HT1080 (cell line): ENCODE results near the gene STEAP3. TPM values are rescaled to one million over a fixed set of nuclear protein-coding genes. Genes with fewer than 3 reads are reported as not detected.
A peak's percentile ranks its signal among the peaks of the same experiment; 100 is the strongest.

Source experiments
- DNase-seq: peaks from one replicate; pipeline ENCODE4 v3.0.0-alpha.2; 2015; ENCODE audit warnings: low read depth
- polyA plus RNA-seq, 2 experiments: library from polyadenylated mRNA; depleted of rRNA; stranded (reverse); fragments of >200 nt; gene quantifications; 2 replicates each; pipeline ENCODE4 v1.2.3, GENCODE V29; 2015
- total RNA-seq: library from RNA; depleted of rRNA; stranded (reverse); fragments of >200 nt; shearing (Covaris generic); gene quantifications from 2 replicates; pipeline ENCODE4 v1.2.3, GENCODE V29; 2014; rRNA removed

The STEAP3 gene
- 67.8 and 87.6 TPM in 2 replicates for total RNA-seq
- polyA plus RNA-seq (2015; cell fraction: cytosol; rRNA removed) = 84.9 and 98.3 TPM in 2 replicates
- polyA plus RNA-seq (2015; cell fraction: nucleus; rRNA removed) = 193 and 197 TPM in 2 replicates

- peak; percentile 86 for DNase-seq
Measured at GRCh38 chr2:119223521-119224390, at the start of gene STEAP3. STEAP3 (plus strand) TSS chr2:119223834; CDS start chr2:119231013, 7,179 bp downstream.

- no peak for DNase-seq
Measured at GRCh38 chr2:119174216-119174992, 49.2 kb upstream of the STEAP3 start.

GRCh38 chr2:119174993-119175347, 48.7 kb upstream of the STEAP3 start:
- DNase-seq = no peak

- DNase-seq = no peak
Measured at GRCh38 chr2:119175517-119175916, 48.1 kb upstream of the STEAP3 start.

- DNase-seq = no peak
Measured at GRCh38 chr2:119177171-119177837, 46.3 kb upstream of the STEAP3 start.

- DNase-seq = no peak
Measured at GRCh38 chr2:119177838-119178190, 45.8 kb upstream of the STEAP3 start.

- DNase-seq = no peak
Measured at GRCh38 chr2:119178776-119179175, 44.9 kb upstream of the STEAP3 start.

GRCh38 chr2:119179202-119179601, 44.4 kb upstream of the STEAP3 start:
- peak; percentile 76 for DNase-seq

GRCh38 chr2:119179991-119180390, 43.6 kb upstream of the STEAP3 start:
- peak; percentile 65 for DNase-seq

GRCh38 chr2:119180892-119181291, 42.7 kb upstream of the STEAP3 start:
- DNase-seq = no peak

GRCh38 chr2:119181391-119181790, 42.2 kb upstream of the STEAP3 start:
- DNase-seq = no peak

GRCh38 chr2:119181791-119182445, 41.7 kb upstream of the STEAP3 start:
- no peak for DNase-seq

- DNase-seq = peak; percentile 84
Measured at GRCh38 chr2:119184512-119184911, 39.1 kb upstream of the STEAP3 start.

GRCh38 chr2:119190321-119191111, 33.1 kb upstream of the STEAP3 start:
- DNase-seq = no peak

- DNase-seq = no peak
Measured at GRCh38 chr2:119192893-119193292, 30.7 kb upstream of the STEAP3 start.

- no peak for DNase-seq
Measured at GRCh38 chr2:119195001-119195400, 28.6 kb upstream of the STEAP3 start.

GRCh38 chr2:119195887-119196286, 27.7 kb upstream of the STEAP3 start:
- no peak for DNase-seq

- DNase-seq = peak; percentile 78
Measured at GRCh38 chr2:119196301-119197125, 27.1 kb upstream of the STEAP3 start.

GRCh38 chr2:119197126-119197405, 26.6 kb upstream of the STEAP3 start:
- no peak for DNase-seq
